ENCODE measurements around the gene DLAT. TPM values are rescaled to one million over a fixed set of nuclear protein-coding genes. Genes with fewer than 3 reads are reported as not detected.
"Not testable (repeated sequence)": the region's sequence is repeated elsewhere in the genome, so short reads cannot be mapped to it uniquely, and the experiment has no call there.

The DLAT gene
- total RNA-seq, 1 donor from 2014 or later, result 19.4 TPM

GRCh38 chr11:111992206-111992855 is 32.9 kb upstream of the DLAT start:
- intact Hi-C loops (cut with DNase I), result no loop called here
- no peak for TF ChIP-seq POLR2A (IDR thresholded peaks at IDR 0.05)
- TF ChIP-seq POLR2AphosphoS5 (IDR thresholded peaks at IDR 0.05; ENCODE audit: insufficient read depth in 1 of 2, low read depth in 1 of 2), result no peak
- TF ChIP-seq CTCF (IDR thresholded peaks at IDR 0.05), result no peak
- no peaks in the 10 kb centered on the region for H3K4me1 ChIP-seq
- H3K4me3 ChIP-seq, result no peak overlapping the region
- no peaks in the 10 kb centered on the region for H3K9me3 ChIP-seq
- no peak overlapping the region for H3K27ac ChIP-seq
- DNase-seq (ENCODE audit: extremely low spot score in 2 of 2), result no peak
- no peaks in the 10 kb centered on the region for H3K27me3 ChIP-seq
- H3K36me3 ChIP-seq, result peaks cover 0 to 50% of the 10 kb centered on the region in 2 donors

- peaks cover 0 to 51% of the 10 kb centered on the region in 2 donors for H3K36me3 ChIP-seq
Measured at GRCh38 chr11:111996129-111996528, 29.1 kb upstream of the DLAT start.

GRCh38 chr11:111996669-111997068 is 28.5 kb upstream of the DLAT start:
- H3K4me1 ChIP-seq; H3K27ac ChIP-seq; H3K27me3 ChIP-seq; intact Hi-C loops (cut with DNase I); H3K4me3 ChIP-seq; H3K9me3 ChIP-seq; DNase-seq (ENCODE audit: extremely low spot score in 2 of 2): not testable (repeated sequence)
- peak in 1 of 3 experiments; percentile 31 for TF ChIP-seq CTCF (IDR thresholded peaks at IDR 0.05)
- peaks cover 0 to 57% of the 10 kb centered on the region in 2 donors for H3K36me3 ChIP-seq

More at GRCh38 chr11:111996129-111996528, 29.1 kb upstream of the DLAT start:
- intact Hi-C loops (cut with DNase I), result no loop called here
- no peak for DNase-seq (ENCODE audit: extremely low spot score in 2 of 2)
- H3K9me3 ChIP-seq, result no peaks in the 10 kb centered on the region
- no peak overlapping the region for H3K27ac ChIP-seq
- no peaks in the 10 kb centered on the region for H3K4me1 ChIP-seq
- no peak overlapping the region for H3K4me3 ChIP-seq
- TF ChIP-seq POLR2A (IDR thresholded peaks at IDR 0.05) (no peak), POLR2AphosphoS5 (IDR thresholded peaks at IDR 0.05; ENCODE audit: insufficient read depth in 1 of 2, low read depth in 1 of 2) (no peak), CTCF (IDR thresholded peaks at IDR 0.05) (no peak)
- no peaks in the 10 kb centered on the region for H3K27me3 ChIP-seq

GRCh38 chr11:111999111-111999510 is 26.1 kb upstream of the DLAT start:
- Histone ChIP-seq H3K4me1 (no peaks in the 10 kb centered on the region), H3K27me3 (no peaks in the 10 kb centered on the region), H3K9me3 (no peaks in the 10 kb centered on the region), H3K27ac (no peak overlapping the region), H3K36me3 (peaks cover 0 to 38% of the 10 kb centered on the region in 2 donors), H3K4me3 (no peak overlapping the region)
- TF ChIP-seq CTCF (IDR thresholded peaks at IDR 0.05), result no peak
- TF ChIP-seq POLR2A (IDR thresholded peaks at IDR 0.05), result no peak
- TF ChIP-seq POLR2AphosphoS5 (IDR thresholded peaks at IDR 0.05; ENCODE audit: insufficient read depth in 1 of 2, low read depth in 1 of 2), result no peak
- intact Hi-C loops (cut with DNase I), result no loop called here
- no peak for DNase-seq (ENCODE audit: extremely low spot score in 2 of 2)

GRCh38 chr11:112000703-112001102 is 24.5 kb upstream of the DLAT start:
- Histone ChIP-seq H3K36me3 (peaks cover 0 to 25% of the 10 kb centered on the region in 2 donors), H3K9me3 (no peaks in the 10 kb centered on the region), H3K27ac (no peak overlapping the region), H3K4me3 (no peak overlapping the region), H3K27me3 (no peaks in the 10 kb centered on the region), H3K4me1 (no peaks in the 10 kb centered on the region)
- intact Hi-C loops (cut with DNase I), result no loop called here
- no peak for TF ChIP-seq CTCF (IDR thresholded peaks at IDR 0.05)
- no peak for DNase-seq (ENCODE audit: extremely low spot score in 2 of 2)

Data from vagina (tissue), 2 donors.